ENCODE data around the gene TNP2.
"Not testable (repeated sequence)": the region's sequence is repeated elsewhere in the genome, so short reads cannot be mapped to it uniquely, and the experiment has no call there.

Gene TNP2

DNA sequence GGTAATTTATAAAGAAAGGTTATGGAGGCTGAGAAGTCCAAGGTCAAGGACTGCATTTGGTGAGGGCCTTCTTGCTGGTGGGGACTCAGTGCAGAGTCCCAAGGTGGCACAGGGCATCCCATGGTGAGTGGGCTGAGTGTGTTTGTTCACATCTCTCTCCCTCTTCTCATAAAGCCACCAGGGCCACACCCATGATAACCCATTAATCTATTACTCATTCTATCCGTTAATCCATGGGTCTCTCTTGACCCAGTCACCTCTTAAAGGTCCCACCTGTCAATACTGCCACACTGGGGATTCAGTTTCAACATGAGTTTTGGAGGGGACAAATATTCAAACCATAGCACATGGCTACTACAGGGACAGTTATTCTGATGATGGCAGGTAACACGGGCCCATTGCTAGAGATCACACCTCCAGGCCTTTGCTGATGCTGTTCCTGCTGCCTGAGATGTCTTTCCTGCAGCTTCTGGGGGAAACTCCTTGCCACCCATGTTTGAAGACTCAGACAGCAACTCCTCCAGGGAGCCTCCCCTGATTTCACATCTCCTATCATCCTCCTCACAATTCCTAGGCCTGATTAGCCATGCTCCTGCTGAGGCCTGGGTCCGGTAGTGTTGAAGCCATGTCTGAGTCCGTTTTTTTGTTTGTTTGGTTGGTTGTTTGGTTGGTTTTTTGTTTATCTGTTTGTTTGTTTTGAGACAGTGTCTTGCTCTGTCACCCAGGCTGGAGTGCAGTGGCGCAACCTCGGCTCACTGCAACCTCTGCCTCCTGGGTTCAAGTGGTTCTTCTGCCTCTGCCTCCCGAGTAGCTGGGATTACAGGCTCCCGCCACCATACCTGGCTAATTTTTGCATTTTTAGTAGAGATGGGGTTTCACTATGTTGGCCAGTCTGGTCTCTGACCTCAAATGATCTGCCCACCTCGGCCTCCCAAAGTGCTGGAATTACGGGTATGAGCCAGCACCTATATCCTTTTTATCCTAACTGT, 29.2 kb downstream of the TNP2 start:
- no peak for DNase-seq (ENCODE audit: low spot score)

DNA sequence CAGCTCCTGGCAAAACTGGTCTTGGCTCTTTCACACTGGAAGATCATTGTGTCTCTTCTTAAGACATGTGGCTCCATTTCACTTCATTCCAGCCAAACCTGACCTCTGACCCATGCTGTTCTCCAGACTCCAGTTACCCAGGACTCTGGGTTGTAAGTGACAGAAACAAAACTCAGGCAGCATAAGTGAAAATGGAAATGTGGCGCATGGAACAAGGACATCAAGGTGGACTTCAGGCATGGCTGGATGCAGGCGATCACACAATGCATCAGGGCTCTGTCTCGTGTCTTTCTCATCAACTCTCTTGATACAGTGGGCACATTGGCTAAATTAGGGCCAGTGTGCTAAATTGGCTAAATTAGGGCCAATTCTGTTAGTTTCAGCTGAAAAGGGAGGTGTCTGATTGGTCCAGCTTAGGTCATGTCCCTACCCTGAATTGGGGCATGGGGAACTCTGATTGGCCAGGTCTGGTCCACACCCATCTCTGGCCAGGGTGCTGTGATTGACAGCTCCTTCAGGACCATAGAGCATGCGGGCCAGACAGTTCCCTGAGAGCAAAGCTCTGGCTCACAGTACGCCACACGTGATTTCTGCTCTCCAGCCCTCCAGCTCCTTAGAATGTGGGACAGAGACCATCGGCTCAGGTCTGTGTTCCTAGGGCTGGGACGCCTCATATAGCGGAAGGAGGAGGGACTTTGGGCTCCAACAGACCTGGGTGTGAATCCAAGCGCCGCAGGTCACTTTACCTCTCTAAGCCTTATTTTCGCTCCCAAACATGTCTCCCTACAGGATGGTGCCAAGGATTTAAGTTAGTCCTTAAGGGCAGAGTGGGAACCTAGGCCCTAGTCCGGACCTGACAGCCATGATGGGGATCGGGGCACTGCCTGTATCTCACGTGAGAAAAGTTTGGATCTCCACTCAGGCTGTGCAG, 30.6 kb downstream of the TNP2 start:
- no peak for DNase-seq (ENCODE audit: low spot score)

DNA sequence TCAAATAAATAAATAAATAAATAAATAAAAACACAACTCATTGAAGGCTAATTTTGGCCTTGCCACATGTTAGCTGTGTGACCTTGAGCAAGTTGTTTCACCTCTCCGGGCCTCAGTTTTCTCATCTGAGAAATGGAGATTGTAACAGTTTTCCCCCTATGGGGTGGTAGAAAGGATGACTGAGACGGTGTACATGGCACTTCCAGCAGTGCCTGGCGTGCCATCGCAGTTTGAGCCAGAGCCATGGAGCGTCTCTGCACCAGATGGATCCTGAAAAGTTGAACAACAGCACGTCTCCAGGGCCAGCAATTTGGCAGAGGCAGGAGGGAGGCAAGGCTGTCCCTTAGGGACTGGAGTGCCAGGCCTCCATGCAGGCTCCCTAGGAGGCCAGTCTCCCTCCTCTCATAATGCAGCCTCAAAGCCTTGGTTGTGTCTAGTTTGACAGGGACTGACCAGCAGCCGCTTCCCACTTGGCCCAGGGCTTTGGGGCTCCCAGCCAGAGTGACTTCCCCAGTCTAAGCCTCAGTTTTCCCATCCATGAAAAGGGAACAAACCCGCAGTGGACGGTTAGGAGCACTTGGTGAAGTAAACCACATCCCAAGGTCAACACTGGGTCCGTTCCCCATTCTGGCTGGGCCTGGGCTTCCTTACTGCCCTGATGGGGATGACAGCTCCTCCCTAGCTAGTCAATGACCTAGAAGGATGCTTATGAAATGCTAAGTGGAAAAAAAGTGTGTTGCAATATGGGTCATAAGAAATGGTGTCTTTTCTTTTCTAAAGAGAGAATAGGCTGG, 32.5 kb downstream of the TNP2 start:
- no peak for DNase-seq (ENCODE audit: low spot score)

DNA sequence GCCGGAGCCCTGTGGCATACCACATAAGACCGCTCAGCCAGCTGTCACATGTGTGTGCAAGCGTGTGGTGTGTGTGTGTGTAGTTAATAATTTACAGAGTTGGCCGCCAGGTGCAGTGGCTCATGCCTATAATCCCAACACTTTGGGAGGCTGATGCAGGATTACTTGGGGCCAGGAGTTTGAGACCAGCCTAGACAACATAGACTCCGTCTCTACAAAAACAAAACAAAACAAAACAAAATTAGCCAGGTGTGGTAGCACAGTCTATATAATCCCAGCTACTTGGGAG, 33.5 kb downstream of the TNP2 start:
- DNase-seq (ENCODE audit: low spot score), result no peak

DNA sequence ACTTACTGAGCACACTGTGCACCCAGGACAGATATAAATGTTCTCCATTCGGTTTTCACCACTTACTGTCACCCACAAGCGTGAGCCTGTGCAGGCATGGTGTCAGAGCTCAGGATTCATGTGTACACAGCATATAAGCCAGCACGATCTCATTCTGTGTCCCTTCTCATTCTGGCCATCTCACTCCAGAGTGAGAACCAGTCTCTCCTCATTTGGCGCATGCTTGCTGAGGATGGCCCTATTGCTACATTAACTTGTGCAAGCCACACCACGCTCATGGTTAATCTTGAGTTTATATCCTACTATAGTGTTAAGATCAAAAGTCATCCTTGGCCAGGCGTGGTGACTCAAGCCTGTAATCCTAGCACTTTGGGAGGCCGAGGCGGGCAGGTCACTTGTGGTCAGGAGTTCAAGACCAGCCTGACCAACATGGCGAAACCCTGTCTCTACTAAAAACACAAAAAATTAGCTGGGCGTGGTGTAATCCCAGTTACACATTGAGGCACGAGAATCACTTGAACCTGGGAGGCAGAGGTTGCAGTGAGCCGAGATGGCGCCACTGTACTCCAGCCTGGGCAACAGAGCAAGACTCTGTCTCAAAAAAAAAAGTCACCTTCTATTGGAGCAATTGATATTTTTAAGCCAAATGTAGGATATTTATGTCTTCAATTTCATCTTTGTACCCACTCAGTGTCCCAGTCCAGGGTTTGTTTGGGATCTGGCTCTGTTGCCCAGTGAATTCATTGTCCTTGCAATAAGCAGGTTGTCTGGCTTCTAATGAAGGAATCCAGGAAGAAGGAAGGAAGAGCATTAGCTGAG, 34.0 kb downstream of the TNP2 start:
- no peak for DNase-seq (ENCODE audit: low spot score)

DNA sequence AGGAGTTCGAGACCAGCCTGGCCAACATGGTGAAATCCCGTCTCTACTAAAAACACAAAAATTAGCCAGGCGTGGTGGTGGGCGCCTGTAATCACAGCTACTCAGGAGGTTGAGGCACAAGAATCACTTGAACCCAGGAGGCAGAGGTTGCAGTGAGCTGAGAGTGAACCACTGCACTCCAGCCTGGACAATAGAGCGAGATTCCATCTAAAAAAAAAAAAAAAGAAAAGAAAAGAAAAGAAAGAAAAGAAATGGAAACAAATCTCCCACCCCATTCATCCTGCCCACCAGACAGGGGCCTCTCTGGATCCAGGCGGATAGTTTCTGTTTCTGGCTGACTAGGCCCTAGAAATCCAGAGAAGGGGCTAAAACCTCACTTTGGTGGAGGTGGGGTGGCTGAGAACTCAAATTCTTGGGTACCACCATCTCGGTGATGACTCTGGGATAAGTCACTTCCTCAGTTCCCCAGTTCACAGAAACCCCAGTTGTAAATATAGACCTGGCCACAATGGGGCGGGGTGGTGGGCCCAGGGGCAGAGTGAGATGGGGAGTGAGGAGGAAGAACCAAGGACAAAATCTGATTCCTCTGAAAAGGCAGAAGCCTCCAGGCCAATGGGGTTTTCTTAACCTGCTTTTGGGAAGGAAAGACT, 35.3 kb downstream of the TNP2 start:
- DNase-seq (ENCODE audit: low spot score), result no peak

DNA sequence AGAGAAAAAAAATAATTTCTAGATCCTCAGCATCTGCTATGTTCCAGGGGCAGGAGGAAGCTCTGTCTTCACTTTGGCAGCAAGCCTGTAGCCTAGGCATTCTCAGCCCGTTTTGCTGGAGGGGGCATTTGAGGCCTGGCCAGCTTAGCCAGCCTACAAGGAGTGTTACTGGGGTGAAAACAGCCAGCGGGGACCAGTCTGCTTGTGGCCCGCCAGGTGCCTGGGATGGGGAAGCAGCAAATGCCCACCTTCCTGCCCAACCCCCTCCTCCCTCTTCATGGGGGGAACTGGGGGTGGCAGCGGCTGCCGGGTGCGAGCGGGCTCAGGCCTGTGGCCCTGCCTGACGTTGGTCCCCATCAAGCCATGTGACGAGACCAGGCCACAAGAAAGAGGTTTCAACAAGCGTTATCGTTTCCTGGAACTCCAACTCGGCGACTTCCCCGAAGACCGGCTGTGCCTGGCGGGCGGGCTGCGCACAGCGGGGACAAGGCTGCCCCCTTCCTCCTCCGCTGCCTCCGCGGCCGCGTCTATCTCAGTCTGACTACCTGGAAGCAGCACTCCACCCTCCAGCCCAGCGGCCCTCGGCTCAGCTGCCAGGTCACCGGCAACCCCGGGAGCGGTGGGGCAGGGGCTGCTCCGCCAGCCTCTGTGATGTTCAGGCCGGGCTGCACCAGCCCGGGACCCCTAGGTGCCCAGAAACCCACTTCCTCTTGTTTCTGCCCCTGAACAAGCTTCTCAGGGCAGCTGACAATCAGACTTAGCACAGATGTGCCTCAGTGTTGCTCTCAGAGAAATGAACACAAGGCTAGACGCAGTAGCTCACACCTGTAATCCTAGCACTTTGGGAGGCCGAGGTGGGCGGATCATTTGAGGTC, 36.0 kb downstream of the TNP2 start:
- no peak for DNase-seq (ENCODE audit: low spot score)

DNA sequence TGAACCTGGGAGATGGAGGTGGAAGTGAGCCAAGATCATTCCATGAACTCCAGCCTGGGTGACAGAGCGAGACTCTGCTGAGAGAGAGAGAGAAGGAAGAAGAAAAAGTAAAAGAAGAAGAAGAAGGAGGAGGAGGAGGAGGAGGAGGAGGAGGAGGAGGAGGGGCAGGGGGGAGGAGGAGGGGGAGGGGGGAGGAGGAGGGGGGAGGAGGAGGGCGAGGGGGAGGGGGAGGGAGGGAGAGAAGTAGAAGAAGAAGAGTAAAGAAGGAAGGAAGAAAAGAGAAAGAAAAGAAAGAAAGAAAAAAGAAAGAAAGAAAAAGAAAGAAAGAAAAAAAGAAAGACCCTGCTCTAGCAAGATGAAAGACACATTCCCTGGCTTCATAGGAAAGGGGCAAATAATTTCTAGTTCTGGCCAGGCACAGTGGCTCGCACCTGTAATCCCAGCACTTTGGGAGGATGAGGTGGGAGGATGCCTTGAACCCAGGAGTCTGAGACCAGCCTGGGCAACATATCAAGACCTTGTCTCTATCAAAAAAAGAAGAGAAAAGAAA, 36.7 kb downstream of the TNP2 start:
- DNase-seq (ENCODE audit: low spot score), result no peak

DNA sequence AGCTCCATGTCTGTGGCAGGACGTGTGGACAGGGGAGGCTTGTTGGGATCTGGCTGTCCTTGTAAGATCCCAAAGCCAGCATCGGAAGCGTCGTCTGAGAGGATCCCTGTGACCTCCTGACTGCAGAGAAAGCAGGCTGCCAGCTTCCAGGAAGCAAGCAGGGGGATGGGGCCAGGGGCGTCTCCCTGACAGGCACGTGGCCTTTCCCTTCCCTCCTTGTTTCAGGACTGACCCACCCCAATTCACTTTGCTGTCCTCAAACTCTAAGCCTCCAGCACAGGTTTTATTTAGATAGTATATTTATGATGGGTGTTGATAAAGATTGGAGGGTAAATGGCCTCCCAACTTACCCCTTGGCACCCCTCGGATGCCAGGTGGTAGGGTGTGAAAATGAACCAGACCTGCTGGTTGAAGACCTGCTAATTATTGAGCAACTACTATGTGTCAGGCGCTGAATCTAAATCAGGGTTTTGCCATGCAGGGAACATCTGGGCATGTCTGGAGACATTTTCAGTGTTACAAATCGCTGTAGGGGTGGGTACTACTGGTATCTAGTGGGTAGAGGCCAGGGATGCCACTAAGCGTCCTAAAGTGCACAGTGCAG, 37.7 kb downstream of the TNP2 start:
- no peak for DNase-seq (ENCODE audit: low spot score)

DNA sequence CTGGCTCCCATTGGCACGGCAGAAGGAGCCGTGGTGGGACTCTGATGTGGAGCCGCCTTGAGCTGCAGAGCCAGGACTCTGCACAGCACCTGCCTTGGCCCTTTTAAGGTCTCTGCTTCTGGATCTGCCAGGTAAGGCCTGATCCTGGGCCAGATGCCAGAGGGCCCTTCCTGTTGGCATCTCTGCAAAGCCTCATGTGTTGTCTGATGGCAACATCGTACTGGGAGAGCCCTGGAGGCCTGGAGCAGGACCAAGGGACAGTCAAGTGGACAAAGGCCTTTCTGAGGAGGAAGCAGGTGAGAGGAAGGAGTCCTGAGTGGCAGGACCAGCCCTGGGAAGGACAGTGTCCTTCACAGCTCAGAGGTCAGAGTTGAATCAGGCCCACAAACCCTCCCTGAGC, 39.2 kb downstream of the TNP2 start:
- DNase-seq (ENCODE audit: low spot score), result no peak

DNA sequence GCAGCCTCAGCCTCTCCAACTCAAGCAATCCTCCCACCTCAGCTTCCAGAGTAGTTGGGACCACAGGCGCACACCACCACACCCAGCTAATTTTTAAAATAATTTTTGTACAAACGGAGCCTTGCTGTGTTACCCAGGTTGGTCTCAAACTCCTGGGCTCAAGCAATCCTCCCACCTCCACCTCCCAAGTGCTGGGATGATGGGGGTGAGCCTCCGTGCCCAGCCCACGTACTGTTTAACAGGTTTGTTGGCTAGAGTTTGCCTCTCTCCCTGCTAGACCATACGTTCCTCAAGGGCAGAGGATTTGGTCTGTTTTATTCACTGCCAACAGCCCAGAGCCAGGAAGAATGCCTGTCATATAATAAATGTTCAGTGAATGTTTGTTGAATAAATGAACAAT, 39.7 kb downstream of the TNP2 start:
- DNase-seq (ENCODE audit: low spot score), result no peak

DNA sequence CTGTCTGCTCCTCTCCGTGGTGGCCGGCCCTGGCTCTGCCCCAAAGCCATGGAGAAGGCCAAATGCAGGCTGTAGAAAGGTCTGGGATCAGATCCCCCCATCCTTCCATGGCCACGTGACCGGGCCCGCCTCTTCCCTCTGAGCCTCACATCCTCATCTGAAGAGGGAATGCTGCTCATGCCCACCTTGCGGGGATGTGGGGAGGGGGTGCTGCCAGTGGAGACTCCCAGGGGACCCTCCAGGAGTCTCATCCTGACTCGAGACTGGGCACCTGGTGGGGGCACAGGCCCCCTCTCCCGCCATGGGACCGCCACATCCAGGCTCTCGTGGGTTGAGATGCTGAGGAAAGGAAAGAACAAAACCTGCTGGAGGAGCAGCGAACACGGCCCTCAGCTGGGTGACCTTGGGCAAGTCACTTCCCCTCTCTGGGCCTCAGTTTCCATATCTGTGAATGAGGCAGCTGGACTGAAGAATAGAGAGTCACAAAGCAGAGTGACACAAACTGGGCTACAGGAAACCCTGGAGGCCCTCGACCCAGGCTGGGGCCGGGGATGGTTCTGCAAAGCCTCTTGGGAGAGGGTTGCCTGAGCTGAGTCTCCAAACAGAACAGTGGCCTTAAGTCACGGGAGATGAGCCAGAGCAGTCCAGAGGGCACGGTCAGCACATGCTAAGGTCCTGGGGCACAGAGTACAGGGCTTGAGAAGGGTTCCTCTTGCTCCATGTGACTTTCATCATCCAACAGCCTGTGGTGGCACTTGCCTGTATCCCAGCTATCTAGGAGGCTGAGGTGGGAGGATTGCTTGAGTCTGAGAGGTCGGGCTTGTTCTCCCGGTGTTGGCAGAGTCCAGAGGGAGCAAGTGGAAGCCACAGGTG, 43.2 kb downstream of the TNP2 start:
- DNase-seq (ENCODE audit: low spot score), result no peak

DNA sequence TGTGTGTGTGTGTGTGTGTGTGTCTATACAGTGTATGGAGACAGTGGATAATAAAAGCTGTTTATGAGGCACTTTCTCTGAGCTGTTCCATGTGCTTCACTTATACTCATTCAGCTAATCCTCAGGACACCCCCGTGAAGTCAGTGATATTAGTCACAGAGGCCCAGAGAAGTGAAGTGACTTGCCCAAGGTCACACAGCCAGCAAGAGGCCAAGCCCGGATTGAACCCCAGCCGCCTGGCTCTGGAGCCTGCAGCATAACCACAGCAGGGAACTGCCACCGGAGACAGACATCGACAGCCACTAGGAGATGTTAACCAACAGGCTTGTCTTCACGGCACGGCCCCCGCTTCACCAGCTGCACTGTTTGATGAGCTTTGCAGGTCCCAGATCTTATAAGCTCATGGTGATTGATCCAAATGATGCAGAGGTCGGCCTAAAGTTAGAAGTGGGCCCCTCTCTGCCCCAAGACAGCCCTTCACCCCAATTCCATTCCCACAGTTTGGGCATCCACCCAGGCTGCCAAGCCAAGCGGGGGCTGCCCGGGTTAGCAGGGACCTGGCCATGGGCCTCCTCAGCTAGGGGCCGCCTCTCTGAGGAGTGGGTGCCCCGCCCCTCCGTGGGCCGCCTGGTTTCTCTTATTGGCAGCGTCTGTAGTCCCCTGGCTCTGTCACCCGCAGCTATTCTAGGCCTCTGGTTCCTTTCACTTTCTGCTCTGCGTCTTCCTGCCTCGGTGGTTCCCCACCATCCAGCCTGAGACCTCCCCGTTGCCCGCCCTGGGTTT, 44.0 kb downstream of the TNP2 start:
- no peak for DNase-seq (ENCODE audit: low spot score)

DNA sequence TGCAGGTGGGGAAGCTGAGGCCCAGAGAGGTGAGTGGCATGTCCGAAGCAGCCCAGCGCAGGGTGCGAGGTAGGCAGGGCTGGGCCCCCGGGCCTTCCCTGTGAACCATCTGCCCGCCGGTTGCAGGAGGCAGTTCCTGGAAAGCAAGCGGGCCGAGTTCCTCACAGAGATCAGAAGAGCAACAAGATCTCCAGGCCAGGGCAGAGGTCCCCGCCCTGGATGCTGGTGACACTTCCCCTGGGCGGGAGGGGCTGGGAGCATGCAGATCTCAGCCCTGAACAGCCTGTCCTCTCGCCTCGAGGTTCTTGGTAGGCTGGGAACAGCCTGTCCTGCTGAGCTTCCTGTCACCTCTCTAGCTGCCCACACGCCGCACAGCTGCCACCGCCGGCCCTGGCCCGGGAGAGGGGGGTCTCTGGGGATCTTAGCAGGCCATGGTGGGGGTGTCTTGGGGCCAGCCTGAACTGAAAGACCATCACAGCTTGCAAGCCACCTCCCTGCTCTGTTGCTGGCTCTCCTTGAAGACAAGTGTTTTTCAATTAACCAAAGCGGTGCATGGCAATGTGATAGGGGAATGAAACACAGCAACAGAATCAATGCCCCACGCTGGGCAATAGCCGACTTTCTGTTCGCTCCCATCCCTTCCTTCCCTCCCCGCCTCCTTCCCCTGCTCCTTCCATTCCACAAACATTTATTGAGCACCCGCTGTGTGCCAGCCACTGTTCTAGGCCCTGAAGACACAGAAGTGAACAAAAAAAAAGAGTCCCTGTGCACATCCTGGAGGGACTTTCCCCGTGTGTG, 44.8 kb downstream of the TNP2 start:
- DNase-seq (ENCODE audit: low spot score), result peak; percentile 65

DNA sequence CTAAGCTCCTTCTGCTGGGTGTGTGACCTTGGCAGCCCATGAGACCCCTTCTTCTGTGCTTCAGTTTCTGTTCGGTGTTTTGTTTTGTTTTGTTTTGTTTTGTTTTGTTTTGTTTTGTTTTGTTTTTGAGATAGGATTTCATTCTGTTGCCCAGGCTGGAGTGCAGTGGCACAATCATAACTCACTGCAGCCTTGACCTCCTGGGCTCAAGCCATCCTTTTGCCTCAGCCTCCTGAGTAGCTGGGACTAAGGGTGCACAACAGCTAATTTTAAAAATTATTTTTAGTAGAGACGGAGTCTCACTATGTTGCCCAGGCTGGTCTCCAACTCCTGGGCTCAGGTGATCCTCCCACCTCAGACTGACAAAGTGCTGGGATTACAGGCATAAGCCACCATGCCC, 48.6 kb downstream of the TNP2 start:
- DNase-seq (ENCODE audit: low spot score), result not testable (repeated sequence)

DNA sequence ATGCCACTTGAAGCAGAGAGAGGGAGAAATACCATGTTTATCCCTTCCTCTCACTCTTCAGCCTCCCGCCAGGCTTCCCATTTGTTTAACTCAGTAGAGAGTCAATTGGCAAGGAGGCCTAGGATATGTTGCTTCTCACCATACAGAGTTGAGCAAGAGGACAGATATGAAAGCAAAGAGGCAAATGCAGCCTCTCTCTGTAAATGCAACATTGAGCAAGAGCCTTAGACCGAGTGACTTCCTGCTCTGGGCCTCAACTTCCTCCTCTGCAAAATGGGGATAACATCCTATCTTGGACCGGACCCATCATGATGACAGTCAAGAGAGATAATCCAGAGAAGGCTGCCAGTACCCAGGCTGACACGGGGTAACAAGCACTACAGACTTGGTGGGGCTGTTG, 49.9 kb downstream of the TNP2 start:
- no peak for DNase-seq (ENCODE audit: low spot score)

DNA sequence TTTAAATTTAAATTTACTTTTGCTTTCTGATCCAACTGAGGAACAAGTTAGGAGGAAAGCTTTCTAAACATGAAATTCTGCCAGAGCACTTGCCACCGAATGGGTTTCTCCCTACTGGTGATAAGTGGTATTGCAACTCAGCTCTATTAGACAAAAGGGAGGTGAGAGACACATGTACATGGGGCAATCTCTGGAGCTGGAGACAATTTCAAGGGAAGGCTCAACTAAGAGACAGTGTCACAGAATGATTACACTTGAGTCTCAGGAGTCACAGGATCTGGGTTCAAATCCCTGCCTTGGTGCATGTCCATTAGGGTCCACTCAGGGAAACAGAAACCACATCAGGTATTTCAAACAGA, 50.5 kb downstream of the TNP2 start:
- DNase-seq (ENCODE audit: low spot score), result no peak
